ENCODE results near the gene ARHGAP24.

Gene ARHGAP24

GRCh38 chr4:85762529-85762871, 287.6 kb downstream of the ARHGAP24 start:
- DNase-seq (ENCODE audit: low read depth, low spot score) = peak; percentile 65
- ChIA-PET CTCF (interaction anchor here (0.7 to 3.1 kb wide), 15 partner anchors 9 to 616 kb away, joined by 3 to 34 read pairs (median 5); no protein-coding TSS in a partner anchor), POLR2A (interaction anchor here (0.7 to 1.4 kb wide), 2 partner anchors 12 to 17 kb away, joined by 3 to 4 read pairs; no protein-coding TSS in a partner anchor)
- no peak overlapping the region for H3K4me3 ChIP-seq (ENCODE audit: low read depth, low read length)
- no peak for TF ChIP-seq CTCF (IDR thresholded peaks at IDR 0.05; ENCODE audit: insufficient read depth, low read length, missing control alignments)

GRCh38 chr4:85763202-85763601, 288.3 kb downstream of the ARHGAP24 start:
- ChIA-PET CTCF (interaction anchor here (1.2 to 3.1 kb wide), 9 partner anchors 8 to 617 kb away, joined by 3 to 34 read pairs (median 10); no protein-coding TSS in a partner anchor), POLR2A (interaction anchor here (1.4 kb wide), 1 partner anchor 16 kb away, joined by 4 read pairs; no protein-coding TSS in a partner anchor)
- no peak for TF ChIP-seq CTCF (IDR thresholded peaks at IDR 0.05; ENCODE audit: insufficient read depth, low read length, missing control alignments)
- no peak overlapping the region for H3K4me3 ChIP-seq (ENCODE audit: low read depth, low read length)
- no peak for DNase-seq (ENCODE audit: low read depth, low spot score)

GRCh38 chr4:85767649-85768048, 292.7 kb downstream of the ARHGAP24 start:
- no peak for DNase-seq (ENCODE audit: low read depth, low spot score)
- no peak overlapping the region for H3K4me3 ChIP-seq (ENCODE audit: low read depth, low read length)
- POLR2A ChIA-PET = no interaction called here
- CTCF ChIA-PET = interaction anchor here (1.1 to 1.9 kb wide), 4 partner anchors 12 to 29 kb away, joined by 4 to 5 read pairs (median 5); no protein-coding TSS in a partner anchor
- no peak for TF ChIP-seq CTCF (IDR thresholded peaks at IDR 0.05; ENCODE audit: insufficient read depth, low read length, missing control alignments)

- ChIA-PET POLR2A (no interaction called here), CTCF (no interaction called here)
- H3K4me3 ChIP-seq (ENCODE audit: low read depth, low read length) = no peak overlapping the region
- DNase-seq (ENCODE audit: low read depth, low spot score) = no peak
- TF ChIP-seq CTCF (IDR thresholded peaks at IDR 0.05; ENCODE audit: insufficient read depth, low read length, missing control alignments) = no peak
Observed at GRCh38 chr4:85769009-85769408, 294.1 kb downstream of the ARHGAP24 start.

GRCh38 chr4:85772470-85772869, 297.5 kb downstream of the ARHGAP24 start:
- TF ChIP-seq CTCF (IDR thresholded peaks at IDR 0.05; ENCODE audit: insufficient read depth, low read length, missing control alignments) = no peak
- ChIA-PET POLR2A (no interaction called here), CTCF (interaction anchor here (2.1 to 2.6 kb wide), 2 partner anchors 10 to 25 kb away, joined by 7 to 14 read pairs; no protein-coding TSS in a partner anchor)
- no peak overlapping the region for H3K4me3 ChIP-seq (ENCODE audit: low read depth, low read length)
- no peak for DNase-seq (ENCODE audit: low read depth, low spot score)

GRCh38 chr4:85773372-85773771, 298.4 kb downstream of the ARHGAP24 start:
- ChIA-PET CTCF (interaction anchor here (1.6 to 2.1 kb wide), 4 partner anchors 11 to 272 kb away, joined by 4 to 7 read pairs (median 5); no protein-coding TSS in a partner anchor), POLR2A (no interaction called here)
- no peak for DNase-seq (ENCODE audit: low read depth, low spot score)
- TF ChIP-seq CTCF (IDR thresholded peaks at IDR 0.05; ENCODE audit: insufficient read depth, low read length, missing control alignments) = no peak
- no peak overlapping the region for H3K4me3 ChIP-seq (ENCODE audit: low read depth, low read length)

Data from AG04449 (cell line).